ENCODE measurements around the gene BATF2. TPM values are rescaled to one million over a fixed set of nuclear protein-coding genes. Genes with fewer than 3 reads are reported as not detected.
A peak's percentile ranks its signal among the peaks of the same experiment; 100 is the strongest.

Gene BATF2, protein sequence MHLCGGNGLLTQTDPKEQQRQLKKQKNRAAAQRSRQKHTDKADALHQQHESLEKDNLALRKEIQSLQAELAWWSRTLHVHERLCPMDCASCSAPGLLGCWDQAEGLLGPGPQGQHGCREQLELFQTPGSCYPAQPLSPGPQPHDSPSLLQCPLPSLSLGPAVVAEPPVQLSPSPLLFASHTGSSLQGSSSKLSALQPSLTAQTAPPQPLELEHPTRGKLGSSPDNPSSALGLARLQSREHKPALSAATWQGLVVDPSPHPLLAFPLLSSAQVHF
- 0.67 and 0.79 TPM in 2 replicates for polyA plus RNA-seq (2011; rRNA removed)
- 0.45 and 0.60 TPM in 2 replicates for polyA plus RNA-seq (2012; cell fraction: cytosol; rRNA removed)
- 0.55 and 0.83 TPM in 2 replicates for polyA plus RNA-seq (2012; cell fraction: nucleus; rRNA removed)
- polyA plus RNA-seq (2017; fragmentation: RNase III; extraction: RNeasy Plus Mini Kit Qiagen cat#74134 plus additional on column Dnase treatment): 0.21 to 0.35 TPM (median 0.29 TPM) in 3 replicates
- polyA minus RNA-seq (2011; rRNA and poly(A)+ RNA removed): 0.68 and 0.91 TPM in 2 replicates

DNA sequence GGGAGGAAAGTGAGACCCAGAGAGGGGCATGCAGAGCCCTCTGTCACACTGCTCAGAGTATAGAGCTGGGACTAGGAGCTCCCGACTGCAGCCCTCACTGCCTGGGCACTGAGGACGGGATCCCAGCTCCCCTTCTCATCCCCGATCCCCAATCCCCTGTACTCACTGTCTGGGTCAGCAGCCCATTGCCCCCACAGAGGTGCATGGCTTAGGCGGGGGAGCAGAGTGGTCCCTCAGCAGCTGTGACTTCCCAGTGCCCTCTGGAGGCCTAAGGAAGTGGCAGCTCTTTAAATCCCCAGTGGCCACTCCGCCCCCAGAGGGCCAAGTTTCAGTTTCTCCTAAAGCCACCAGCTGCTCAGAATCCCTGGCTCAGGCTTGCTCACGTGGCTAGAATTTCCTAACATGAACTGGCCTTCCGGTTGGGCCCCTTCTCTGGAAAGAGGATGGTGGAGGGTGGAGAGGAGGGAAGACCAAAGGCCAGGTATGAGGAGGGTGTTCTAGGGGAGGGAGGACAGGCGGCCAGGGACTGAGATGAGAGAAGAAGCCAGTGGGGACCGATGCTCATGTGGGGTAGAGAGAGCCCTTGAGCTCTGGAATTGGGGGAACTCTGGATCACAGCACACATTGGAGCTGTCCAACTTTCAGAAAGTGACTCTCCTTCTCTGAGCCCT lies at the start of gene BATF2:
TSS of gene BATF2 (minus strand) at position 262 of the 671 bp plus-strand sequence. CDS start at position 205, 57 bp downstream.
- whole genome bisulfite sequencing (ENCODE audit: missing lambda C conversion rate): 44% methylated on average over 8 of the region's 9 CpGs
- POLR2A ChIA-PET: interaction anchor here (0.7 to 1.7 kb wide), 4 partner anchors 10 to 149 kb away, joined by 3 to 10 read pairs (median 4); partner anchors contain the start of gene ARL2
- FAIRE-seq: no peak

DNA sequence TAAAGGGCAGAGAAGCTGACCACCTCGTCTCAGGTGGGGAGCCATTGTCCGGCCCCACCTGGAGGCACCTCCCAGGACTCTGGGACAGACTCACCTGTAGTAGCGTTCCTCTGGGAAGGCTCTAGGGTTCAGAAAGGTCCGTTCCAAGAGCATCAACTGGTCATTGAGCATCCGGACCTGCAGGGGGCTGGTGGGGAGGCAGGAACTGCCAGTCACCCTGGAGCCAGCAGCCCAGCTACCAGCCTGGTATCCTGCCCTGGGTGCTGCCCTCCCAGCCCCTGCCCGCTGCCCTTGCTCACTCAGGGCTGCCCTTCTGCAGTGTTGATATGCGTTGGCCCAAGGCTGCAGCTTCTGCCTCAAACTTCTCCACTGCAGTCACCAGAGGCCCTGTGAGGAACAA lies 49.0 kb upstream of the BATF2 start:
- TF ChIP-seq MYC (IDR thresholded peaks at IDR 0.05; ENCODE audit: borderline replicate concordance, low read length) (no peak), TP53 (CRISPR knock-in tag; IDR thresholded peaks at IDR 0.05) (no peak)
- POLR2A ChIA-PET: no interaction called here
- peaks cover 19% of the 10 kb centered on the region for H3K4me1 ChIP-seq
- 97% methylated on average over 6 of the region's 7 CpGs for WGBS (ENCODE audit: missing lambda C conversion rate)
- ATAC-seq: no peak
- H3K4me2 ChIP-seq: no peak overlapping the region
- FAIRE-seq: no peak
- H3K27ac ChIP-seq: no peak overlapping the region
- CTCF ChIA-PET: interaction anchor here (1.0 to 3.2 kb wide), 6 partner anchors 13 to 285 kb away, joined by 4 to 10 read pairs (median 6); partner anchors contain the start of genes ARL2, NAALADL1 and SNX15
- no peaks in the 10 kb centered on the region for H3K9me3 ChIP-seq
- DNase-seq (ENCODE audit: low read depth in 1 of 2, low spot score in 1 of 2): no peak
- H3K4me3 ChIP-seq: no peak overlapping the region

More for the DNA sequence above, at the start of gene BATF2:
- H3K4me3 ChIP-seq: no peak within 1 kb of the TSS
- H3K4me2 ChIP-seq: peak within 1 kb of the TSS; percentile 63
- DNase-seq (ENCODE audit: low read depth in 1 of 2, low spot score in 1 of 2): peak; percentile 76 to 89
- TF ChIP-seq TP53 (CRISPR knock-in tag; IDR thresholded peaks at IDR 0.05) (no peak), NPAS2 (CRISPR knock-in tag; IDR thresholded peaks at IDR 0.05; ENCODE audit: borderline replicate concordance) (no peak), JUN (IDR thresholded peaks at IDR 0.05) (no peak), EHF (CRISPR knock-in tag; IDR thresholded peaks at IDR 0.05) (no peak), SMC3 (IDR thresholded peaks at IDR 0.05) (peak; percentile 59), POLR2A (IDR thresholded peaks at IDR 0.05; ENCODE audit: low read length) (no peak), EP300 (IDR thresholded peaks at IDR 0.05) (no peak), PHF8 (IDR thresholded peaks at IDR 0.05; ENCODE audit: borderline replicate concordance, low read depth) (no peak), KDM1A (IDR thresholded peaks at IDR 0.05; ENCODE audit: low read depth) (no peak), CBX8 (IDR thresholded peaks at IDR 0.05) (no peak), RAD21 (conservative IDR thresholded peaks at IDR 0.05 in 1 of 2, IDR thresholded peaks at IDR 0.05 in 1 of 2) (peak; percentile 64 to 72), FOXS1 (CRISPR knock-in tag; IDR thresholded peaks at IDR 0.05) (no peak), ZC3H11A (IDR thresholded peaks at IDR 0.05) (no peak; the same call in 1 of the 2 replicates), NR3C1 (IDR thresholded peaks at IDR 0.05) (no peak), ZFP36 (IDR thresholded peaks at IDR 0.05; ENCODE audit: borderline replicate concordance, partially characterized antibody) (no peak), CEBPB (IDR thresholded peaks at IDR 0.05) (no peak), RCOR1 (IDR thresholded peaks at IDR 0.05; ENCODE audit: low read depth, low read length) (no peak), SREBF2 (IDR thresholded peaks at IDR 0.05) (no peak), CHD2 (IDR thresholded peaks at IDR 0.05; ENCODE audit: low read length, partially characterized antibody) (no peak), CHD4 (IDR thresholded peaks at IDR 0.05; ENCODE audit: borderline replicate concordance) (no peak), HDAC2 (IDR thresholded peaks at IDR 0.05) (no peak), BHLHE40 (IDR thresholded peaks at IDR 0.05; ENCODE audit: low read depth, low read length) (no peak), HOXB13 (CRISPR knock-in tag; IDR thresholded peaks at IDR 0.05; ENCODE audit: low read depth) (no peak), MAZ (IDR thresholded peaks at IDR 0.05; ENCODE audit: borderline replicate concordance, low read depth, low read length) (no peak), RFX5 (IDR thresholded peaks at IDR 0.05) (no peak)
- TF ChIP-seq, protein P1, sequence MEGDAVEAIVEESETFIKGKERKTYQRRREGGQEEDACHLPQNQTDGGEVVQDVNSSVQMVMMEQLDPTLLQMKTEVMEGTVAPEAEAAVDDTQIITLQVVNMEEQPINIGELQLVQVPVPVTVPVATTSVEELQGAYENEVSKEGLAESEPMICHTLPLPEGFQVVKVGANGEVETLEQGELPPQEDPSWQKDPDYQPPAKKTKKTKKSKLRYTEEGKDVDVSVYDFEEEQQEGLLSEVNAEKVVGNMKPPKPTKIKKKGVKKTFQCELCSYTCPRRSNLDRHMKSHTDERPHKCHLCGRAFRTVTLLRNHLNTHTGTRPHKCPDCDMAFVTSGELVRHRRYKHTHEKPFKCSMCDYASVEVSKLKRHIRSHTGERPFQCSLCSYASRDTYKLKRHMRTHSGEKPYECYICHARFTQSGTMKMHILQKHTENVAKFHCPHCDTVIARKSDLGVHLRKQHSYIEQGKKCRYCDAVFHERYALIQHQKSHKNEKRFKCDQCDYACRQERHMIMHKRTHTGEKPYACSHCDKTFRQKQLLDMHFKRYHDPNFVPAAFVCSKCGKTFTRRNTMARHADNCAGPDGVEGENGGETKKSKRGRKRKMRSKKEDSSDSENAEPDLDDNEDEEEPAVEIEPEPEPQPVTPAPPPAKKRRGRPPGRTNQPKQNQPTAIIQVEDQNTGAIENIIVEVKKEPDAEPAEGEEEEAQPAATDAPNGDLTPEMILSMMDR (IDR thresholded peaks at IDR 0.05): peak; percentile 49; the same call in 2 of the 3 replicates
- TF ChIP-seq, protein P2, sequence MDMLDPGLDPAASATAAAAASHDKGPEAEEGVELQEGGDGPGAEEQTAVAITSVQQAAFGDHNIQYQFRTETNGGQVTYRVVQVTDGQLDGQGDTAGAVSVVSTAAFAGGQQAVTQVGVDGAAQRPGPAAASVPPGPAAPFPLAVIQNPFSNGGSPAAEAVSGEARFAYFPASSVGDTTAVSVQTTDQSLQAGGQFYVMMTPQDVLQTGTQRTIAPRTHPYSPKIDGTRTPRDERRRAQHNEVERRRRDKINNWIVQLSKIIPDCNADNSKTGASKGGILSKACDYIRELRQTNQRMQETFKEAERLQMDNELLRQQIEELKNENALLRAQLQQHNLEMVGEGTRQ (IDR thresholded peaks at IDR 0.05): peak; percentile 66
- TF ChIP-seq, protein P3, sequence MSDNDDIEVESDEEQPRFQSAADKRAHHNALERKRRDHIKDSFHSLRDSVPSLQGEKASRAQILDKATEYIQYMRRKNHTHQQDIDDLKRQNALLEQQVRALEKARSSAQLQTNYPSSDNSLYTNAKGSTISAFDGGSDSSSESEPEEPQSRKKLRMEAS (IDR thresholded peaks at IDR 0.05): peak; percentile 45; the same call in 1 of the 2 replicates
- peak; percentile 90 for ATAC-seq
- H3K4me1 ChIP-seq: peaks cover 29% of the 10 kb centered on the region
- CTCF ChIA-PET: interaction anchor here (0.6 to 6.4 kb wide), 37 partner anchors 9 to 202 kb away, joined by 3 to 47 read pairs (median 4); partner anchors contain the start of genes ARL2, PPP2R5B and ZNHIT2
- no peaks in the 10 kb centered on the region for H3K9me3 ChIP-seq
- peak within 1 kb of the TSS; percentile 56 to 73 for H3K27ac ChIP-seq

Measured in A549 (cell line).